DMS114 treated with DMSO at 0.1 percent for 48 hours (cell line): ENCODE results near the gene STAG2.

Source experiments
- DNase-seq: peaks from one replicate; lab custom pipeline; 2025; ENCODE audit not compliant: unreplicated experiment; lab: John Stamatoyannopoulos, UW

STAG2 gene

GRCh38 chrX:123973921-123974320 lies 12.4 kb downstream of the STAG2 start:
- DNase-seq = no peak

GRCh38 chrX:123975180-123975579 lies 13.7 kb downstream of the STAG2 start:
- no peak for DNase-seq

- no peak for DNase-seq
Measured at GRCh38 chrX:123976706-123977316, 15.3 kb downstream of the STAG2 start.

GRCh38 chrX:123983240-123983639 lies 21.7 kb downstream of the STAG2 start:
- no peak for DNase-seq

- DNase-seq = no peak
Measured at GRCh38 chrX:123986377-123986776, 24.9 kb downstream of the STAG2 start.

GRCh38 chrX:123988423-123989111 lies 27.1 kb downstream of the STAG2 start:
- peak; percentile 85 for DNase-seq

- DNase-seq = no peak
Measured at GRCh38 chrX:123989235-123989634, 27.7 kb downstream of the STAG2 start.

- DNase-seq = no peak
Measured at GRCh38 chrX:123990169-123990568, 28.7 kb downstream of the STAG2 start.

GRCh38 chrX:123990602-123991001 lies 29.1 kb downstream of the STAG2 start:
- no peak for DNase-seq

- DNase-seq = no peak
Measured at GRCh38 chrX:123993326-123993725, 31.8 kb downstream of the STAG2 start.

- no peak for DNase-seq
Measured at GRCh38 chrX:123993904-123994635, 32.6 kb downstream of the STAG2 start.

GRCh38 chrX:123994730-123995129 lies 33.2 kb downstream of the STAG2 start:
- DNase-seq = no peak

- DNase-seq = no peak
Measured at GRCh38 chrX:124001581-124001980, 40.1 kb downstream of the STAG2 start.

- DNase-seq = no peak
Measured at GRCh38 chrX:124005228-124005627, 43.7 kb downstream of the STAG2 start.

GRCh38 chrX:124010157-124010556 lies 48.7 kb downstream of the STAG2 start:
- no peak for DNase-seq

- no peak for DNase-seq
Measured at GRCh38 chrX:124010566-124010965, 49.1 kb downstream of the STAG2 start.

GRCh38 chrX:124015721-124016120 lies 54.2 kb downstream of the STAG2 start:
- DNase-seq = no peak

GRCh38 chrX:124016825-124017224 lies 55.3 kb downstream of the STAG2 start:
- DNase-seq = no peak

- DNase-seq = no peak
Measured at GRCh38 chrX:124018023-124018422, 56.5 kb downstream of the STAG2 start.

- DNase-seq = peak; percentile 35
Measured at GRCh38 chrX:124023838-124024238, 62.3 kb downstream of the STAG2 start.

- DNase-seq = no peak
Measured at GRCh38 chrX:124026529-124026928, 65.0 kb downstream of the STAG2 start.

- no peak for DNase-seq
Measured at GRCh38 chrX:124028182-124028581, 66.7 kb downstream of the STAG2 start.
